Sigmoid colon (tissue), 7 donors: Measurements from ENCODE around the gene SLCO2A1. TPM values are rescaled to one million over a fixed set of nuclear protein-coding genes. Genes with fewer than 3 reads are reported as not detected.

Source experiments
- DNase-seq: peaks from one replicate; pipeline ENCODE4 v3.0.0-alpha.2; 2019
- H3K27ac ChIP-seq, 4 donors: fragments of 200-600 bp; sonication (generic); one replicate each; pipeline ENCODE4 v1.5.1; 2016 to 2019; ENCODE audit warnings: mild to moderate bottlenecking in 1 of 4
- H3K27me3 ChIP-seq, 3 donors: fragments of 200-600 bp; sonication (generic); one replicate each; pipeline ENCODE4 v1.5.1; 2019; ENCODE audit warnings: mild to moderate bottlenecking in 1 of 3
- H3K36me3 ChIP-seq, 4 donors: fragments of 200-600 bp; sonication (generic); one replicate each; pipeline ENCODE4 v1.5.1; 2016 to 2019
- H3K4me1 ChIP-seq, 4 donors: fragments of 200-600 bp; sonication (generic); one replicate each; pipeline ENCODE4 v1.5.1; 2017 to 2019
- H3K4me3 ChIP-seq, 4 donors: fragments of 200-600 bp; sonication (generic); one replicate each; pipeline ENCODE4 v1.5.1; 2017 to 2019; ENCODE audit warnings: mild to moderate bottlenecking in 2 of 4, moderate library complexity in 1 of 4
- H3K9me3 ChIP-seq, 4 donors: fragments of 200-600 bp in 3 of 4; sonication (generic) in 3 of 4; one replicate each; pipeline versions ENCODE4 v1.5.1 to v1.6.1; 2013 to 2019
- CTCF ChIP-seq, 4 experiments: fragments of 450-650 bp in 3 of 4; fragments of 200-600 bp in 1 of 4; IDR thresholded peaks; one replicate each; pipeline ENCODE4 v1.5.1; 2016 to 2019; ENCODE audit warnings: antibody characterized with exemption in 4 of 4, mild to moderate bottlenecking in 3 of 4, moderate library complexity in 2 of 4
- EP300 ChIP-seq, 4 donors: sonication (generic); formaldehyde crosslinking; IDR thresholded peaks; one replicate each; pipeline ENCODE4 v1.6.1; 2017; ENCODE audit warnings: antibody characterized with exemption in 4 of 4
- POLR2A ChIP-seq, 2 donors: fragments of 450-650 bp; IDR thresholded peaks; one replicate each; pipeline ENCODE4 v1.6.1; 2016; ENCODE audit warnings: antibody characterized with exemption in 2 of 2, mild to moderate bottlenecking in 2 of 2, moderate library complexity in 2 of 2
- POLR2AphosphoS5 ChIP-seq, 4 donors: sonication (generic); formaldehyde crosslinking; IDR thresholded peaks; one replicate each; pipeline ENCODE4 v1.6.1; 2017; ENCODE audit warnings: antibody characterized with exemption in 4 of 4
- WGBS, 2 donors: extraction: QIAGEN DNeasy Blood & Tissue Kit; methylation state at CpG; one replicate each; pipeline ENCODE4 v1.1.7; 2013; 5-methylcytosine and 5-hydroxymethylcytosine counted together
- intact Hi-C: fragments of 100-400 bp; cut with DNase I; formaldehyde crosslinking; loops from one replicate; pipeline ENCODE4 v1.15.1; 2023
- polyA plus RNA-seq, 3 donors: library from polyadenylated mRNA; stranded (reverse); fragments of 200-250 nt; gene quantifications; one replicate each; pipeline ENCODE4 v1.2.3, GENCODE V29; 2013
- total RNA-seq, 4 donors: library from RNA; depleted of rRNA; stranded (reverse); fragments of >200 nt; gene quantifications; one replicate each; pipeline ENCODE4 v1.1.0, GENCODE V29; 2016
- donor health status: healthy with polysubstance abuse.
- donor health status: Bipolar disorder and iron deficiency.
- donor health status: healthy.

SLCO2A1 gene
- total and polyA plus RNA-seq, 7 donors, result 1.8 to 22.1 (median 6.1) TPM

- H3K27me3 ChIP-seq, result no peaks in the 10 kb centered on the region
- no peak overlapping the region for H3K4me3 ChIP-seq
- TF ChIP-seq EP300 (IDR thresholded peaks at IDR 0.05) (no peak), POLR2AphosphoS5 (IDR thresholded peaks at IDR 0.05) (no peak), CTCF (IDR thresholded peaks at IDR 0.05) (no peak), POLR2A (IDR thresholded peaks at IDR 0.05) (no peak)
- H3K27ac ChIP-seq, result no peak overlapping the region
- intact Hi-C loops, result no loop called here
- WGBS, 2 donors, result 87 to 88% methylated on average over 5 of the region's 5 CpGs
- H3K36me3 ChIP-seq, result no peaks in the 10 kb centered on the region
- no peak for DNase-seq
- H3K4me1 ChIP-seq, result no peaks in the 10 kb centered on the region
- H3K9me3 ChIP-seq, result no peaks in the 10 kb centered on the region
Measured at GRCh38 chr3:134054231-134054630, 24.5 kb upstream of the SLCO2A1 start.

- no peak for TF ChIP-seq POLR2AphosphoS5 (IDR thresholded peaks at IDR 0.05)
- no peak for TF ChIP-seq POLR2A (IDR thresholded peaks at IDR 0.05)
- no peak for TF ChIP-seq EP300 (IDR thresholded peaks at IDR 0.05)
- TF ChIP-seq CTCF (IDR thresholded peaks at IDR 0.05), result no peak
- H3K4me1 ChIP-seq, result no peaks in the 10 kb centered on the region
- no peak for DNase-seq
- intact Hi-C loops, result no loop called here
- H3K9me3 ChIP-seq, result no peaks in the 10 kb centered on the region
- no peak overlapping the region for H3K27ac ChIP-seq
- no peaks in the 10 kb centered on the region for H3K36me3 ChIP-seq
- H3K4me3 ChIP-seq, result no peak overlapping the region
- 83 to 90% methylated on average over 4 of the region's 4 CpGs for WGBS, 2 donors
- no peaks in the 10 kb centered on the region for H3K27me3 ChIP-seq
Measured at GRCh38 chr3:134052370-134052769, 22.6 kb upstream of the SLCO2A1 start.

GRCh38 chr3:134049676-134050075, 20.0 kb upstream of the SLCO2A1 start:
- H3K27ac ChIP-seq, result no peak overlapping the region
- no peaks in the 10 kb centered on the region for H3K27me3 ChIP-seq
- no peak overlapping the region for H3K4me3 ChIP-seq
- WGBS, 2 donors, result 85 to 91% methylated on average over 1 of the region's 1 CpG
- intact Hi-C loops, result no loop called here
- TF ChIP-seq POLR2AphosphoS5 (IDR thresholded peaks at IDR 0.05) (no peak), EP300 (IDR thresholded peaks at IDR 0.05) (no peak), POLR2A (IDR thresholded peaks at IDR 0.05) (no peak), CTCF (IDR thresholded peaks at IDR 0.05) (no peak)
- no peaks in the 10 kb centered on the region for H3K36me3 ChIP-seq
- no peak for DNase-seq
- H3K9me3 ChIP-seq, result peaks cover 0 to 8% (median 0%) of the 10 kb centered on the region in 4 donors
- no peaks in the 10 kb centered on the region for H3K4me1 ChIP-seq

DNA sequence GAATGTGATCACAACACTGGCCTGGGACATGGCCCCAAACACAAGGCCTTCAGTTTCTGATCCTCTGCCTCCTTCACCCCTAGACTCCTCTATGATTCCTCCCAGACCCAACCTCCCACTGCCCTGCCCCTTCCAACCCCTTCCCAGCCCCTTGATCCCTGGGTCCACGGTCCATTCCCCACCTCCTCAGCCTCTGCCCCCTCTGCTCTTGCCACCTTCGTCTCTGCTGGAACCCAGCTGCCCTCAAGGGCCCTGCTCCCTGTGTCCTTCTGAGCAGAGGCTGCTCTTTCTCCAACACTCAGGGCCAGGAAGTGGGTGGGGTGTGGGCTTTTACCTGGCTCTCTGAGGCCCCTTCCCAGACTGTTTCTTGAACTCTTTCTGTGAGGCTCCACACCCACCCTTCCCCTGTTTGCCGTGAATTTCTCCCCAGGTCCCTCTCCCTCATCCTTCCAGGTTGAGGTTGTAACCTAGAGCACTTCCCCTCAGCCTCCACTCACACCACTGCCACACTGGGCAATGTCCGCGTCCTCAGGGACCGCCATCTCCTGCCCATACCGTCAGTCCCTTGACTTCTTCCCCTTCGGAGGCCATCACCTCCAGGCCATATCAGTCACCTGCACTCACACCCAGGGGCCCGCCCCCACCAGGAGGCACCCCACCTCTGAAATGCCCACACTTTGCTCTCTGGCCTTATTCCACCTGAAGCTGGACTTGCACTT, 18.7 kb upstream of the SLCO2A1 start:
- intact Hi-C loops, result no loop called here
- Histone ChIP-seq H3K27ac (no peak overlapping the region), H3K4me3 (no peak overlapping the region), H3K27me3 (no peaks in the 10 kb centered on the region), H3K9me3 (peaks cover 0 to 8% (median 1%) of the 10 kb centered on the region in 4 donors), H3K36me3 (no peaks in the 10 kb centered on the region), H3K4me1 (no peaks in the 10 kb centered on the region)
- TF ChIP-seq POLR2AphosphoS5 (IDR thresholded peaks at IDR 0.05) (no peak), EP300 (IDR thresholded peaks at IDR 0.05) (no peak), POLR2A (IDR thresholded peaks at IDR 0.05) (no peak), CTCF (IDR thresholded peaks at IDR 0.05) (no peak)
- 88 to 90% methylated on average over 9 of the region's 9 CpGs for WGBS, 2 donors
- no peak for DNase-seq

- no peak for DNase-seq
- no peaks in the 10 kb centered on the region for H3K4me1 ChIP-seq
- no peaks in the 10 kb centered on the region for H3K27me3 ChIP-seq
- H3K36me3 ChIP-seq, result no peaks in the 10 kb centered on the region
- intact Hi-C loops, result no loop called here
- H3K9me3 ChIP-seq, result peaks cover 0 to 8% (median 1%) of the 10 kb centered on the region in 4 donors
- TF ChIP-seq POLR2A (IDR thresholded peaks at IDR 0.05) (no peak), POLR2AphosphoS5 (IDR thresholded peaks at IDR 0.05) (no peak), CTCF (IDR thresholded peaks at IDR 0.05) (no peak), EP300 (IDR thresholded peaks at IDR 0.05) (no peak)
- no peak overlapping the region for H3K4me3 ChIP-seq
- no peak overlapping the region for H3K27ac ChIP-seq
Measured at GRCh38 chr3:134044459-134044858, 14.7 kb upstream of the SLCO2A1 start.
